Retinal pigment epithelial cell (primary cell): Measurements from ENCODE around the gene KLHL1.
A peak's percentile ranks its signal among the peaks of the same experiment; 100 is the strongest.

ENCODE experiments used
- DNase-seq: peaks from one replicate; pipeline ENCODE4 v3.0.0-alpha.2; 2010; ENCODE audit warnings: low read depth
- H3K4me3 ChIP-seq: 2 replicates; pipeline ENCODE4 v1.5.1; 2011; ENCODE audit warnings: mild to moderate bottlenecking, low read length, control low read depth, moderate library complexity
- TF ChIP-seq, protein P1 (sequence below): conservative IDR thresholded peaks from 2 replicates; pipeline ENCODE4 v1.5.1; 2011; ENCODE audit warnings: low read depth, low read length, control low read depth, inconsistent platforms

Gene KLHL1

DNA sequence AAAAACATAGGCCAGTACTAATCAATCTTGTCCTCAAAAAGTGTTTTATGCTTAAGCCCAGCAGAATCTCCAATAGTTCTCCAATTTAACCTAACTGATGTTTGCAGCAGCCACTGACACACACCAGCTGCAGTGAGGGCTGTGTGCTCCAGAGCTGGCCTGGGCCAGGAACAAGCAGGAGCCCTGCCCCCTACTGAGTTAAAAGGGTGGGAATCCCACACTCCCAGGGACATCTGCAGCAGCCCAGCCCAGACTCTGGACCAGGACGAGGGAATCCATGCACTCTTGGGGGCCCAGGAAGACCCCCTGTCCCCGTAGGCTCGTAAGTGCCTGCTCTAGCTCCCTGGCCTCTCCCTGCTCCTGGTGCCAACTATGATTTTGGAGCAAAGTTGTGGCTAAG, 92.1 kb downstream of the KLHL1 start:
- TF ChIP-seq, protein P1, sequence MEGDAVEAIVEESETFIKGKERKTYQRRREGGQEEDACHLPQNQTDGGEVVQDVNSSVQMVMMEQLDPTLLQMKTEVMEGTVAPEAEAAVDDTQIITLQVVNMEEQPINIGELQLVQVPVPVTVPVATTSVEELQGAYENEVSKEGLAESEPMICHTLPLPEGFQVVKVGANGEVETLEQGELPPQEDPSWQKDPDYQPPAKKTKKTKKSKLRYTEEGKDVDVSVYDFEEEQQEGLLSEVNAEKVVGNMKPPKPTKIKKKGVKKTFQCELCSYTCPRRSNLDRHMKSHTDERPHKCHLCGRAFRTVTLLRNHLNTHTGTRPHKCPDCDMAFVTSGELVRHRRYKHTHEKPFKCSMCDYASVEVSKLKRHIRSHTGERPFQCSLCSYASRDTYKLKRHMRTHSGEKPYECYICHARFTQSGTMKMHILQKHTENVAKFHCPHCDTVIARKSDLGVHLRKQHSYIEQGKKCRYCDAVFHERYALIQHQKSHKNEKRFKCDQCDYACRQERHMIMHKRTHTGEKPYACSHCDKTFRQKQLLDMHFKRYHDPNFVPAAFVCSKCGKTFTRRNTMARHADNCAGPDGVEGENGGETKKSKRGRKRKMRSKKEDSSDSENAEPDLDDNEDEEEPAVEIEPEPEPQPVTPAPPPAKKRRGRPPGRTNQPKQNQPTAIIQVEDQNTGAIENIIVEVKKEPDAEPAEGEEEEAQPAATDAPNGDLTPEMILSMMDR, result no peak
- no peak for DNase-seq
- no peak overlapping the region for H3K4me3 ChIP-seq

DNA sequence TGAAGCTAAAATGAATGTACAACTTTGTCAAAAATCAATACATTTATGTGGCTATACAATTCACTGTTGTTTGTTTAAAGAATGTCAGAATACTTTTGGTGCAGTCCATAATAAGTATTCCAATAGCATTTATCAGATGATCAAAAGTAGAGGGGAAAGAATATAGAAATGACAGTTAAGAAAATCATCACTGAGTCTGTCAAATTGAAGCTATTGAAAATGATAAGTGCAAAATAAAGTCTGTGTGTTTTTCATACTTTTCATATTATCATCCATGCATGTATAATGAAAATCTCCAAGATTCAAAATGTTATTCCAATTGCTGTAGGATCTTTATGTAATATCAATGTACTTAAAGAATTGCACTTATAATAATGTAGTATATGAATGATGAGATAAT, 93.9 kb downstream of the KLHL1 start:
- TF ChIP-seq, protein P1, result no peak
- no peak for DNase-seq
- no peak overlapping the region for H3K4me3 ChIP-seq

DNA sequence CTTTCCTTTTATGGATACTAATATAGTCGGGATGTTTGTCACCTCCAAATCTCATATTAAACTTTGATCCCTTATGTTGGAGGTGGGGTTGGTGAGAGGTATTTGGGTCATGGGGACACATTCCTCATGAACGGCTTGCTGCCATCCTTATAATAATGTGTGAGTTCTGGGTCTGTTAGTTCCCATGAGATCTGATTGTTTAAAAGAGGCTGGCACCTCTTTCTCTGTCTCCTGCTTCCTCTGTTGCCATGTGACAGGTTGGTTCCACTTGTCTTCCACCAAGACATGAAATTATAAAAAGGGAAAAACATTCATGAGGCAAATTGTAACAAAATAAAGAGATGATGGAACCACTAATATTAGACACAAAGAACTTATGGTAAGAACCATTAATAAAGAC, 108.4 kb downstream of the KLHL1 start:
- no peak for DNase-seq
- TF ChIP-seq, protein P1, result no peak
- H3K4me3 ChIP-seq, result no peak overlapping the region

DNA sequence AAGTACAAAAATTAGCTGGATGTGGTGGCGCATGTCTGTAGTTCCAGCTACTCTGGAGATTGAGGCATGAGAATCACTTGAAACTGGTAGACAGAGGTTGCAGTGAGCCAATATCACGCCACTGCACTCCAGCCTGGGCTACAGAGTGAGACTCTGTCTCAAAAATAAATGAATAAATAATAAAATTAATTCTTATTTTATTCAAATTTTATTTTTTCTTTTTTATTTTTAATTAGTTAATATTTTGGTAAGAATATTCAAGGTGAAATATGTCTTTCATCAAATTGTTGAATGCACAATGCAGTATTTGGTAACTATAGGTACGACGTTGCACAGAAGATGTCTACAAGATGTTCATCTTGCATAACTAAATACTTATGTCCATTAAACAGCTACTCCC, 111.2 kb downstream of the KLHL1 start:
- TF ChIP-seq, protein P1, result no peak
- DNase-seq, result no peak
- no peak overlapping the region for H3K4me3 ChIP-seq

DNA sequence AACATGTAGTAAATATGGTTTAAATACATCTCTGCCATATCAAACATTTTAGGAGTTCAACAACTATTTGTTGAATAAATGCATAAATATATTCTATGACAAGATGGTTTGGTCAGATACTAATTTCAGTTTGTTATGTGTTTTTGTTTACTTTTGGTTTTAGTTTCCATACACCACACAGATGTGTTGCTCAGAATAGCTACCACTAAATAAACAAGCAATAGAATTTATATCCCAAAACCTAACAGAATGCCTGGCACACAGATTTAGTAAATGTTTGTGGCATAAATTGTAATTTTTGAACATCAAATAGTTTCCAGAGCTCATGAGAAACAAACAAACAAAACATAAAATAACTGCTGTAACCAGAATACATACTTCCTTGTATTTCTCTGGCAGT, 127.5 kb downstream of the KLHL1 start:
- no peak for DNase-seq
- TF ChIP-seq, protein P1, result no peak
- H3K4me3 ChIP-seq, result no peak overlapping the region

DNA sequence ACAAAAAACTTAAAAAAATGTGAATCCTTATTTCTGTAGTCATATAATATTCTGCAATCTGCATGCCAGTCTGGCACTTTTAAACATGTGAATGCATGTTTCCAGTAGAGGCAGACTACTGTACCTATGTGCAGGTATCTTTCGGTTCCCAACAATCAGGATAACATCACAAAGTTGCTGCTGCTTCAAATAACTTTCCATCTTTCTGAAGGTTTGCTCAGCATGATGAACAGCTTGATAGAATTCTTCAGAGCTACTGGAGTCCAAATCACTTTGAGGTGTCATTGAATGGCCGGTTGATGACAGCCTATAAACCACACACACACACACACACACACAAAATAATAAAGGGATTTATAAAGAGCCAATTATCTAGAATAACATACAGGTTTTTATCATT, 132.8 kb downstream of the KLHL1 start:
- no peak for DNase-seq
- TF ChIP-seq, protein P1, result no peak
- no peak overlapping the region for H3K4me3 ChIP-seq

DNA sequence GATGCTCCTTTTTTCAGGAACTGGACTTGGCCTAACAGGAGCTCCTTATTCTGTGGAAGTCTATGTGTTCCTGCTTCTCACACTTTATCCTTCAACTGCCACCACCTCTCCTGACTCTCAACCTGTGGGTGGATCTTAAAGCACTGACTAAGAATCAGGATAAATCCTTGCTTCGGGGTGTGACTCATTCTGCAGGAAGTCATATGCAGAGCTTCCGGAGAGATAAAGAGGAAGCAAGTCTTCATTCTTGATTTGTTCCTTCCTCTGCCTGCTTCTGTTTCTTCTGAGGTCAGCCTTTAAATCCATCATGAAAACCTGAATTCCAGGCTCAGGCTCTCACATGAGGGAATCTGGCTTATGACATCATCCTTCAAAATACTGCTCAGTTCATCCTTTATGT, 137.7 kb downstream of the KLHL1 start:
- H3K4me3 ChIP-seq, result no peak overlapping the region
- TF ChIP-seq, protein P1, result no peak
- peak; percentile 10 for DNase-seq
